Inferior parietal cortex (tissue), 1 donor: ENCODE results near the gene PODN.

Source experiments
- DNase-seq: peaks from one replicate; pipeline ENCODE4 v3.0.0-alpha.2; 2016; ENCODE audit errors: extremely low spot score

The PODN gene

GRCh38 chr1:53061859-53062707 is at the start of gene PODN:
Gene PODN (plus strand): TSS chr1:53062213. CDS start chr1:53069856, 7,643 bp downstream.
- DNase-seq = no peak

GRCh38 chr1:53014791-53015507 is 47.1 kb upstream of the PODN start:
- peak; percentile 85 for DNase-seq

GRCh38 chr1:53015508-53015860 is 46.5 kb upstream of the PODN start:
- DNase-seq = no peak

GRCh38 chr1:53016705-53017104 is 45.3 kb upstream of the PODN start:
- no peak for DNase-seq

- no peak for DNase-seq
These were observed 41.4 kb upstream of the PODN start for GRCh38 chr1:53020588-53020987.

- no peak for DNase-seq
These were observed 39.8 kb upstream of the PODN start for GRCh38 chr1:53022179-53022578.

GRCh38 chr1:53023546-53023945 is 38.5 kb upstream of the PODN start:
- no peak for DNase-seq

GRCh38 chr1:53024117-53024516 is 37.9 kb upstream of the PODN start:
- DNase-seq = no peak

- no peak for DNase-seq
These were observed 36.8 kb upstream of the PODN start for GRCh38 chr1:53025034-53025768.

- no peak for DNase-seq
These were observed 36.3 kb upstream of the PODN start for GRCh38 chr1:53025769-53026112.

GRCh38 chr1:53026254-53026653 is 35.8 kb upstream of the PODN start:
- DNase-seq = no peak

GRCh38 chr1:53031732-53032131 is 30.3 kb upstream of the PODN start:
- DNase-seq = no peak

- no peak for DNase-seq
These were observed 24.9 kb upstream of the PODN start for GRCh38 chr1:53037159-53037558.

- no peak for DNase-seq
These were observed 23.4 kb upstream of the PODN start for GRCh38 chr1:53038566-53038965.

GRCh38 chr1:53043271-53043670 is 18.7 kb upstream of the PODN start:
- no peak for DNase-seq

GRCh38 chr1:53044926-53045325 is 17.1 kb upstream of the PODN start:
- no peak for DNase-seq

GRCh38 chr1:53046930-53047329 is 15.1 kb upstream of the PODN start:
- no peak for DNase-seq

GRCh38 chr1:53047737-53048736 is 14.0 kb upstream of the PODN start:
- no peak for DNase-seq

GRCh38 chr1:53048960-53049573 is 12.9 kb upstream of the PODN start:
- DNase-seq = peak; percentile 40

GRCh38 chr1:53049574-53049967 is 12.4 kb upstream of the PODN start:
- no peak for DNase-seq

- no peak for DNase-seq
These were observed 11.7 kb upstream of the PODN start for GRCh38 chr1:53050310-53050709.
